Activated CD4-positive, alpha-beta memory T cell treated with anti-CD3 and anti-CD28 coated beads for 36 hours (primary cell): ENCODE results near the gene RPL7L1. TPM values are rescaled to one million over a fixed set of nuclear protein-coding genes. Genes with fewer than 3 reads are reported as not detected.

Experiments
- CTCF ChIA-PET: fragments of 350-600 bp; sonication (Branson Sonifier 250); formaldehyde crosslinking; loops from one replicate; lab custom pipeline; 2021; ENCODE audit warnings: antibody characterized with exemption, inconsistent platforms; lab: Charles Lee
- POLR2A ChIA-PET: fragments of 350-600 bp; sonication (Branson Sonifier 250); formaldehyde crosslinking; loops from one replicate; lab custom pipeline; 2021; ENCODE audit warnings: antibody characterized with exemption; lab: Charles Lee
- DNase-seq: peaks from one replicate; pipeline ENCODE4 v3.0.0-alpha.2; 2020
- H3K27ac Mint-ChIP-seq: one replicate; pipeline ENCODE4 v1.8.0; 2021; ENCODE audit warnings: mixed read lengths
- H3K27me3 Mint-ChIP-seq: one replicate; pipeline ENCODE4 v1.8.0; 2021; ENCODE audit warnings: mixed read lengths
- H3K36me3 Mint-ChIP-seq: one replicate; pipeline ENCODE4 v1.8.0; 2021; ENCODE audit warnings: mixed read lengths
- H3K4me1 Mint-ChIP-seq: one replicate; pipeline ENCODE4 v1.8.0; 2021; ENCODE audit warnings: low read depth, mixed read lengths
- H3K4me3 Mint-ChIP-seq: one replicate; pipeline ENCODE4 v1.8.0; 2021; ENCODE audit warnings: mild to moderate bottlenecking, mixed read lengths
- H3K9me3 Mint-ChIP-seq: one replicate; pipeline ENCODE4 v1.8.0; 2021; ENCODE audit warnings: mixed read lengths
- intact Hi-C: fragments of 100-400 bp; cut with micrococcal nuclease; formaldehyde crosslinking; loops from one replicate; pipeline ENCODE4 v1.15.1; 2023
- total RNA-seq, 2 experiments: library from RNA; stranded (reverse); gene quantifications; one replicate each; pipeline ENCODE4 v1.2.3, GENCODE V29; 2021

Gene RPL7L1
- total RNA-seq, 2 experiments from 2014 or later, result 111 to 117 TPM

DNA sequence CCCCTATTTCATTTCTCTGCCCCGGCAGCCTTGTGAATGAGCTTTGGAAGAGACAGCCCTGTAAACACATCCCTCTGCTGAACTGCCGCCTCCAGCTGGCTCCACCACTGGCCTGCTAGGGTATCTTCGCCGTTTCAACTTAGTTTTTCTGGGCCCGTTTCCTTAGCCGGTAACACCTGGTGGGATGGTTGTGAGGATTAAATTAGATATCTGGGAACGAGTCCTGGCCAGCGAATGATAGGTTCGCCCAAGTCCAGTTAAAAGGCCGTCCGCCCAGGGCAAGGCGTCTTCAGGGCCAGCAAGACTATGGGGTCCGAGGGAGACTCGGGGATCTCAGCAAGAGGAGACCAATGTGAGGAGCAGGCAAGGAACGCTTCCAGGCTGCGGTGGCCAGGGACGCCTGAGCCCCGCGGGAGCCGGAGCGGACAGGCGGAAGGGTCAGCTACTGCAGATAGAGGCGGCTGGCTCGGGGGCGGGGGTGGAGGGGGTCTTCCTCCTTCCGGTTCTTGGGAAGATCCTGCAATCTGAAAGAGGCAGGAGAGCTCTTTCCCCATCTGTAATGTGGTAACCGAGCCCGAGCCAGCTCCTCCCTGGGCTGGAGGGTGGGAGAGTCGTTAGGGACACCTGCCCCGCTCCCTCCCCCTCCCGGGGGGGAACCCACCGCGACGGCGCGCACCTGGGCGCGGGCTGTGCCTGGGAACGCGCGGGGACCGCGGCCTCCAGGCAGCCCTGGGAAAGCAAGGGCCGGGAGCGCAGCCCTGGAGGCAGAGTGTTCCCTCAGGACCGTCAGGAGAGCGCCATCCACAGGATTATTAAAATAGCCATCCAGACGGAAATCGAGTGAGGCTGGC, 32.0 kb downstream of the RPL7L1 start:
- Mint-ChIP-seq H3K4me3 (no peak overlapping the region), H3K27ac (no peak overlapping the region)
- intact Hi-C loops, result no loop called here

DNA sequence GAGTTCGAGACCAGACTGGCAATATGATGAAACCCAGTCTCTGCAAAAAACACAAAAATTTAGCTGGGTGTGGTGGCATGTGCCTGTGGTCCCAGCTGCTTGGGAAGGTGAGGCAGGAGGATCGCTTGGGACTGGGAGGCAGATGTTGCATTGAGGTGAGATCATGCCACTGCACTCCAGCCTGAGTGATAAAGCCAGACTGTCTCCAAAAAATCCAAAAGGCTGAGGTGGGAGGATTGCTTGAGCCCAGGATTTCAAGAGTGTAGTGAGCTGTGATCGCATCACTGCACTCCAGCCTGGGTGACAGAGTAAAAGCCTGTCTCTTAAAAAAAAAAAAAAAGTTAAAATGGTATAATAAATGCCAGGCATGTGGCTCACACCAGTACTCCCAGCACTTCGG, 35.1 kb downstream of the RPL7L1 start:
- Mint-ChIP-seq H3K9me3 (no peaks in the 10 kb centered on the region), H3K4me1 (peaks cover 3% of the 10 kb centered on the region), H3K27ac (no peak overlapping the region), H3K4me3 (no peak overlapping the region), H3K36me3 (no peaks in the 10 kb centered on the region), H3K27me3 (peaks cover 12% of the 10 kb centered on the region)
- intact Hi-C loops, result no loop called here
- CTCF ChIA-PET, result interaction anchor here (1.5 kb wide), 1 partner anchor 229 kb away, joined by 5 read pairs; no protein-coding TSS in a partner anchor
- POLR2A ChIA-PET, result interaction anchor here (0.8 kb wide), 1 partner anchor 289 kb away, joined by 3 read pairs; no protein-coding TSS in a partner anchor
- no peak for DNase-seq

More for the DNA sequence above, 32.0 kb downstream of the RPL7L1 start:
- POLR2A ChIA-PET, result no interaction called here
- Mint-ChIP-seq H3K9me3 (no peaks in the 10 kb centered on the region), H3K36me3 (no peaks in the 10 kb centered on the region), H3K27me3 (peaks cover 12% of the 10 kb centered on the region), H3K4me1 (peaks cover 3% of the 10 kb centered on the region)
- DNase-seq, result no peak
- CTCF ChIA-PET, result interaction anchor here (0.6 to 1.4 kb wide), 2 partner anchors 232 to 288 kb away, joined by 3 to 5 read pairs; no protein-coding TSS in a partner anchor

GRCh38 chr6:42915732-42916131, 36.3 kb downstream of the RPL7L1 start, which contains the start of gene PTCRA:
PTCRA (plus strand) TSS chr6:42916053; CDS start chr6:42916070, 17 bp downstream.
- H3K27ac Mint-ChIP-seq, result no peak within 1 kb of the TSS
- intact Hi-C loops, result no loop called here
- H3K4me1 Mint-ChIP-seq, result peaks cover 3% of the 10 kb centered on the region
- ChIA-PET POLR2A (no interaction called here), CTCF (no interaction called here)
- H3K9me3 Mint-ChIP-seq, result no peaks in the 10 kb centered on the region
- peaks cover 12% of the 10 kb centered on the region for H3K27me3 Mint-ChIP-seq
- no peak within 1 kb of the TSS for H3K4me3 Mint-ChIP-seq
- no peak for DNase-seq
- H3K36me3 Mint-ChIP-seq, result no peaks in the 10 kb centered on the region

DNA sequence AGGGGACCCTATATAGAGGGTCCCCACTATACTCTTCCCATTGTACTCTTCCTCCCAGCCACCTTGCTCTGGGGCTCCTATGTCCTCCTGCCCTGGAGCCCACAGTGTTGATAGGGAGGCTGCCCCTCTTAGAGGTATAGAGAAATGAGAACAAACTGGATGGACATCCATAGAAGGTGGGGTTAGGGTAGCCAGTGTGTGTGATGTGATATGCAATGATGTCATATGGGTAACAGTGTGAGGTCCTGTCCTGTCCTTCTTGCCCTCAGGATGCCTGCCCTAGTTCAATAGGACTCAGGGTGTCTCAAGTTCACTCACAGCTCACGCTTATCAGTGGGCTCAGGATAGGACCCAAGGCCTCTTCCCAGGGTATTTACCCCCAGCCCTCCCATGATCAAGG, 36.9 kb downstream of the RPL7L1 start:
- H3K4me1 Mint-ChIP-seq, result peaks cover 1% of the 10 kb centered on the region
- H3K27ac Mint-ChIP-seq, result no peak overlapping the region
- peaks cover 10% of the 10 kb centered on the region for H3K27me3 Mint-ChIP-seq
- ChIA-PET POLR2A (no interaction called here), CTCF (no interaction called here)
- no peaks in the 10 kb centered on the region for H3K36me3 Mint-ChIP-seq
- H3K9me3 Mint-ChIP-seq, result no peaks in the 10 kb centered on the region
- DNase-seq, result no peak
- intact Hi-C loops, result no loop called here
- no peak overlapping the region for H3K4me3 Mint-ChIP-seq

- intact Hi-C loops, result no loop called here
- DNase-seq, result no peak
- no peaks in the 10 kb centered on the region for H3K36me3 Mint-ChIP-seq
- no peak overlapping the region for H3K27ac Mint-ChIP-seq
- no peak overlapping the region for H3K4me3 Mint-ChIP-seq
- POLR2A ChIA-PET, result interaction anchor here (0.6 kb wide), 1 partner anchor 31 kb away, joined by 3 read pairs; no protein-coding TSS in a partner anchor
- H3K9me3 Mint-ChIP-seq, result no peaks in the 10 kb centered on the region
- no peaks in the 10 kb centered on the region for H3K4me1 Mint-ChIP-seq
- CTCF ChIA-PET, result no interaction called here
- no peaks in the 10 kb centered on the region for H3K27me3 Mint-ChIP-seq
Observed at GRCh38 chr6:42921801-42922200, 42.4 kb downstream of the RPL7L1 start.

DNA sequence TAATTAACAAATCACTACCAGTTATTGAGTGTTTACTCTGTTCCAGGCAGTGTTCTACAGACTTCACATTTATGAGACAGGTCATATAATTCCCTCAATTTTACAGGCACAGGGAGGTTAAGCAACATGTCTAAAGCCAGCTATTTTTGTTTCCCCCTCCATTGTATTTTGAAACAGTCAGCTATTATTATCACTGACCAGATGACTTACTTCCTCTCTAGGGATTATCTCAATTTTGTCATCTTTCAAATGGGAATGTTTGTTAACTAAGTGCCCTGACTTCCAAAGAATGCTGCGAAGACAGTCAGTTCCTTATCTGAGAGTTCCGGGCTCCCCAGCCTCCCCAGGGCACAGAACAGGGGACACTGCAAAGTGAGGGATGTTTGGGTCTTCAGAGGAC, 44.2 kb downstream of the RPL7L1 start:
- DNase-seq, result no peak
- no peak overlapping the region for H3K27ac Mint-ChIP-seq
- POLR2A ChIA-PET, result no interaction called here
- H3K36me3 Mint-ChIP-seq, result no peaks in the 10 kb centered on the region
- H3K9me3 Mint-ChIP-seq, result no peaks in the 10 kb centered on the region
- H3K4me3 Mint-ChIP-seq, result no peak overlapping the region
- intact Hi-C loops, result no loop called here
- CTCF ChIA-PET, result no interaction called here
- peaks cover 5% of the 10 kb centered on the region for H3K4me1 Mint-ChIP-seq
- no peaks in the 10 kb centered on the region for H3K27me3 Mint-ChIP-seq

DNA sequence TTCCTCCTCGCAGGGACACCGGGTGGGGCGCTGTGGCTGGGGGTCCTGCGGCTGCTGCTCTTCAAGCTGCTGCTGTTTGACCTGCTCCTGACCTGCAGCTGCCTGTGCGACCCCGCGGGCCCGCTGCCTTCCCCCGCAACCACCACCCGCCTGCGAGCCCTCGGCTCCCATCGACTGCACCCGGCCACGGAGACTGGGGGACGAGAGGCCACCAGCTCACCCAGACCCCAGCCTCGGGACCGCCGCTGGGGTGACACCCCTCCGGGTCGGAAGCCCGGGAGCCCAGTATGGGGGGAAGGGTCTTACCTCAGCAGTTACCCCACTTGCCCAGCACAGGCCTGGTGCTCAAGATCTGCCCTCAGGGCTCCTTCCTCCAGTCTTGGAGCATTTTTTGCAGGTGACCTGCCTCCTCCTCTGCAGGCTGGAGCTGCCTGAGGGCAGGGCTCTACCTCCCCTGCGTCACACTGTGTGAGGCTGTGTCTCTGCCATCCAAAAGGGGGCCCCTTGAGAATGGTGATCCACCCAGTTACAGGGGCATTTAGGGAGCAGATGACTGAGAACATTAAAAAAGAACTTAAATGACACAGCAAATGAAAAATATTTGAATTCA, 45.9 kb downstream of the RPL7L1 start:
- Mint-ChIP-seq H3K4me1 (peaks cover 9% of the 10 kb centered on the region), H3K9me3 (no peaks in the 10 kb centered on the region), H3K27me3 (no peaks in the 10 kb centered on the region), H3K36me3 (peaks cover 3% of the 10 kb centered on the region), H3K4me3 (no peak overlapping the region), H3K27ac (no peak overlapping the region)
- intact Hi-C loops, result no loop called here
- POLR2A ChIA-PET, result no interaction called here
- CTCF ChIA-PET, result interaction anchor here (0.6 kb wide), 1 partner anchor 312 kb away, joined by 3 read pairs; no protein-coding TSS in a partner anchor
- DNase-seq, result no peak

DNA sequence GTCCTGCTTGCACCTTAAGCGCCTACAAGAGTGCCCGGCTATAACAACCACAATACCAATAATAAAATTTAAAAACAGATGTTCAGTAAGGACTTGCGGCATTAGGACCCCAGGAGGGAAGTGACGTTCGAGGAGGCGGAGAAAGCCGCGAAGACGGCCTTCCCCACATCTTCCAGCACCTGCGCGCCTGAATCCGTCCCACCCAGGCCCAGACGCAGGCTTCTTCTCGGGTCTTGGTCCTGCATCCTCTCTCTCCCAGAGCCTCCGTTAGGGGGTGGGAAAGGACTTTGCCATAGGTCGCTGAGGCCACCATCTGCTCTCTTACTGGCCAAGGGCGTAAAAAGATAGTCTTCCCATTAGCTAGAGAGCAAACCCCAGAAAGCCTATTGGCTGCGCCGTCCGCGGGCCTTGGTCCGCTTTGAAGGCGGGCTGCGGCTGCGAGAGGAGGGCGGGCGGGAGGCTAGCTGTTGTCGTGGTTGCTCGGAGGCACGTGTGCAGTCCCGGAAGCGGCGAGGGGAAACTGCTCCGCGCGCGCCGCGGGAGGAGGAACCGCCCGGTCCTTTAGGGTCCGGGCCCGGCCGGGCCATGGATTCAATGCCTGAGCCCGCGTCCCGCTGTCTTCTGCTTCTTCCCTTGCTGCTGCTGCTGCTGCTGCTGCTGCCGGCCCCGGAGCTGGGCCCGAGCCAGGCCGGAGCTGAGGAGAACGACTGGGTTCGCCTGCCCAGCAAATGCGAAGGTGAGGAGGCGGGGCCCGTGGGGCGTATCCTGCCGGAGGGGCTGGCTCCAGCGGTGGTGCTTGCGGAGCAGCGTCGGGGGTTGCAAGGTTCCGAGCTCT, 49.8 kb downstream of the RPL7L1 start, which contains the start of gene CNPY3:
CNPY3 (plus strand) TSS at position 495 of the 835 bp plus-strand sequence; CDS start at position 586, 91 bp downstream.
- intact Hi-C loops, result loop anchor here (1.0 to 2.0 kb wide), 9 partner anchors 39 to 588 kb away; partner anchors contain the start of genes CUL7, KLC4, KLHDC3 and MRPL2
- ChIA-PET POLR2A (interaction anchor here (0.5 to 2.8 kb wide), 22 partner anchors 9 to 455 kb away, joined by 3 to 30 read pairs (median 4); partner anchors contain the start of genes KLC4, KLHDC3, MEA1 and MRPL2), CTCF (interaction anchor here (0.6 to 2.8 kb wide), 12 partner anchors 16 to 268 kb away, joined by 3 to 11 read pairs (median 4); partner anchors contain the start of genes PEX6 and PPP2R5D)
- Mint-ChIP-seq H3K27ac (peak within 1 kb of the TSS; percentile 99), H3K36me3 (peaks cover 23% of the 10 kb centered on the region), H3K9me3 (no peaks in the 10 kb centered on the region), H3K27me3 (no peaks in the 10 kb centered on the region), H3K4me1 (peaks cover 38% of the 10 kb centered on the region), H3K4me3 (peak within 1 kb of the TSS; percentile 96)
- peak; percentile 98 for DNase-seq

DNA sequence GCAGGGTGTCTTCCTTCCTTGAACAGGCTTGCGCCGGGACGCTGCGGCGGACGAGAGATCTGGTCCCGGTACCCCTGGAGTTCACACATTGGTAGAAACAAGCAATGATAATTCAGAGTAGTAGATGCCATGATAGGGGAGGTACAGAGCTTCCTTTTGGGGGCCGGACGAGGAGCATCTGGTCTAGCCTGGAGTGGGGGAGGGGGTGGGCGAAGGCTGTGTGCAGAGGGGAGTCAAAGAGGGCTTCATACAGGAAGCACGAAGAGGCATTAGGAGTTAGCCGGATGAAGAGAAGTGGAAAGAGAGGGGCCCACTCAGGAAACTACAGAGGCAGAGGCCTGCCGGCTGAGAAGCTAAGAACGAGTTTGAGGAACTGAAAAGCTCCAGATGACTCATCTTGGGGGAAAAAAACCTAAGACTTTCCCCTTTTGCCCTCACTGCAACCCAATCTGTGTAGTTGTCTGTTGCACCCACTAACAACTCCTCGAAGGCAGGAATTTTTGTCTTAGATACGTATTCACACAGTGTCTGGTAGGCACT, 50.5 kb downstream of the RPL7L1 start:
- DNase-seq, result peak; percentile 75
- H3K36me3 Mint-ChIP-seq, result peaks cover 24% of the 10 kb centered on the region
- ChIA-PET POLR2A (interaction anchor here (0.5 to 2.8 kb wide), 21 partner anchors 10 to 454 kb away, joined by 3 to 30 read pairs (median 3); partner anchors contain the start of genes KLC4, KLHDC3, MEA1 and MRPL2), CTCF (interaction anchor here (0.6 to 2.8 kb wide), 12 partner anchors 16 to 214 kb away, joined by 3 to 11 read pairs (median 4); partner anchors contain the start of genes PEX6 and PPP2R5D)
- intact Hi-C loops, result loop anchor here (1.0 to 2.0 kb wide), 11 partner anchors 40 to 587 kb away; partner anchors contain the start of genes CUL7, KLC4, KLHDC3 and MRPL2
- H3K4me1 Mint-ChIP-seq, result peaks cover 39% of the 10 kb centered on the region
- H3K4me3 Mint-ChIP-seq, result peak overlapping the region; percentile 96
- no peaks in the 10 kb centered on the region for H3K9me3 Mint-ChIP-seq
- H3K27me3 Mint-ChIP-seq, result no peaks in the 10 kb centered on the region
- H3K27ac Mint-ChIP-seq, result peak overlapping the region; percentile 99

GRCh38 chr6:42932412-42932811, 53.0 kb downstream of the RPL7L1 start:
- H3K4me1 Mint-ChIP-seq, result peaks cover 42% of the 10 kb centered on the region
- no peak for DNase-seq
- ChIA-PET CTCF (no interaction called here), POLR2A (no interaction called here)
- intact Hi-C loops, result no loop called here
- H3K9me3 Mint-ChIP-seq, result no peaks in the 10 kb centered on the region
- peaks cover 38% of the 10 kb centered on the region for H3K36me3 Mint-ChIP-seq
- no peaks in the 10 kb centered on the region for H3K27me3 Mint-ChIP-seq
- H3K4me3 Mint-ChIP-seq, result peak overlapping the region; percentile 41
- peak overlapping the region; percentile 79 for H3K27ac Mint-ChIP-seq

DNA sequence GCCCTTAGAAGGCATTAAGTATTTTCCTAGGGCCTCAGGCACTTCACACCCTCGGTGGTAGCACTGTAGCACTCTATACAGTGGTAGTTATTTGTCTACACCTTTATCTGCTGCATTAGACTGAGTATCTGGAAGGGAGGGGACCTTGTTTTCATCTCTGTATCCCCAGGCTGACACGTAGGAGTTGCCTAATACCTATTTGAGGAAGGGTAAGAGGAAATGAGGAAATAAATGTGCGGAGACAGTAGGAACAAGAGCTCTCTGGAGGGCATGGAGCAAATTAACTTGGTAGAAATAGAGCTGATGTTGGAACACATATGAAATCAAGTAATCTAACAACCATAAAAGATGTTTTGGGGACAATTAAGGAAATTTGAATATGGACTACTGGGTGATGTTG, 53.8 kb downstream of the RPL7L1 start:
- H3K4me1 Mint-ChIP-seq, result peaks cover 43% of the 10 kb centered on the region
- CTCF ChIA-PET, result no interaction called here
- peak overlapping the region; percentile 11 for H3K27ac Mint-ChIP-seq
- no peaks in the 10 kb centered on the region for H3K9me3 Mint-ChIP-seq
- no peak overlapping the region for H3K4me3 Mint-ChIP-seq
- DNase-seq, result no peak
- H3K27me3 Mint-ChIP-seq, result no peaks in the 10 kb centered on the region
- POLR2A ChIA-PET, result no interaction called here
- intact Hi-C loops, result no loop called here
- peaks cover 42% of the 10 kb centered on the region for H3K36me3 Mint-ChIP-seq
